K562 (cell line): ENCODE data around the gene ADAM22. TPM values are rescaled to one million over a fixed set of nuclear protein-coding genes. Genes with fewer than 3 reads are reported as not detected.

Source experiments
- ATAC-seq: fragments of 200-7000 bp; cut with Tn5 transposase; 3 replicates; pipeline ENCODE4 v1.9.1; 2020; ENCODE audit warnings: moderate library complexity
- BruUV-seq: library from RNA; stranded (reverse); fragments of 400-500 nt; replicated peaks from 2 replicates; lab custom pipeline; 2021; lab: Mats Ljungman, UMichigan
- CTCF ChIA-PET: fragments of 300-600 bp; formaldehyde crosslinking; extraction: SDS; loops from one replicate; lab custom pipeline; 2021; ENCODE audit warnings: low intra/inter-chr PET ratio; lab: Yijun Ruan, JAX
- POLR2A ChIA-PET: fragments of 300-600, 350-650 bp; sonication (Branson Sonifier 250); formaldehyde crosslinking; extraction: SDS; loops from one replicate; lab custom pipeline; 2021; ENCODE audit warnings: antibody characterized with exemption, inconsistent platforms; lab: Yijun Ruan, JAX
- DNase-seq, 4 experiments: peaks; one replicate each; pipeline versions ENCODE4 v3.0.0 to v3.0.0-alpha.2; 2011 to 2018; ENCODE audit warnings: low spot score in 3 of 4, mixed read lengths in 3 of 4; ENCODE audit errors: extremely low read depth in 1 of 4
- FAIRE-seq: peaks from 2 replicates; lab custom pipeline; 2011; peaks lifted over from hg19 to GRCh38; lab: Jason Lieb, UNC
- H2AFZ ChIP-seq: 2 replicates; pipeline ENCODE4 v1.6.0; 2011; ENCODE audit warnings: low read depth, low read length, control low read depth, inconsistent platforms
- H3K27ac ChIP-seq: fragments of 200-600 bp; 3 replicates; pipeline ENCODE4 v1.8.0; 2011; ENCODE audit warnings: low read depth, mild to moderate bottlenecking, control low read depth, inconsistent platforms, low read length, moderate library complexity, mixed read lengths; ENCODE audit errors: extremely low read depth
- H3K27me3 ChIP-seq, 2 experiments: fragments of 300-600 bp in 1 of 2; 2 replicates in 1 of 2; 3 replicates in 1 of 2; pipeline versions ENCODE4 v1.6.0 to v1.8.0; 2011; ENCODE audit warnings: inconsistent platforms in 2 of 2, low read length in 2 of 2, mild to moderate bottlenecking in 1 of 2, mixed read lengths in 1 of 2, moderate library complexity in 1 of 2; ENCODE audit not compliant: control insufficient read depth in 2 of 2, insufficient read depth in 2 of 2
- H3K36me3 ChIP-seq: fragments of 300-600 bp; 3 replicates; pipeline ENCODE4 v1.8.0; 2011; ENCODE audit warnings: mild to moderate bottlenecking, low read length, inconsistent platforms; ENCODE audit not compliant: control insufficient read depth, insufficient read depth
- H3K4me1 ChIP-seq, 2 experiments: fragments of 200-600 bp in 1 of 2; replicated peaks in 1 of 2; 2 replicates in 1 of 2; 3 replicates in 1 of 2; pipeline versions ENCODE4 v1.5.1 to v1.8.0; 2011; ENCODE audit warnings: inconsistent platforms in 2 of 2, low read length in 2 of 2, mild to moderate bottlenecking in 1 of 2, mixed read lengths in 1 of 2, moderate library complexity in 1 of 2; ENCODE audit not compliant: control insufficient read depth in 2 of 2, insufficient read depth in 2 of 2
- H3K4me2 ChIP-seq: 2 replicates; pipeline ENCODE4 v1.6.1; 2011; ENCODE audit warnings: low read length, control low read depth, inconsistent platforms, mixed read lengths; ENCODE audit not compliant: insufficient read depth
- H3K4me3 ChIP-seq: fragments of 200-600 bp; sonication (generic), shearing (Covaris generic); 2 replicates; pipeline ENCODE4 v1.5.1; 2016; ENCODE audit warnings: control low read depth, inconsistent platforms
- H3K79me2 ChIP-seq: fragments of 200-600 bp; 3 replicates; pipeline ENCODE4 v1.8.0; 2011; ENCODE audit warnings: low read length, inconsistent platforms; ENCODE audit not compliant: control insufficient read depth, insufficient read depth
- H3K9ac ChIP-seq, 2 experiments: 2 replicates each; pipeline versions ENCODE4 v1.6.0 to v1.6.1; 2011; ENCODE audit warnings: low read depth in 2 of 2, low read length in 2 of 2, control low read depth in 1 of 2, inconsistent platforms in 1 of 2, mild to moderate bottlenecking in 1 of 2, mixed read lengths in 1 of 2; ENCODE audit not compliant: insufficient read depth in 1 of 2
- H3K9me1 ChIP-seq: one replicate; pipeline ENCODE4 v1.6.0; 2011; ENCODE audit warnings: inconsistent platforms, mild to moderate bottlenecking, low read length, moderate library complexity; ENCODE audit not compliant: control insufficient read depth, insufficient read depth
- H3K9me3 ChIP-seq: replicated peaks from 2 replicates; pipeline ENCODE4 v1.5.1; 2011; ENCODE audit warnings: low read depth, low read length, inconsistent platforms; ENCODE audit not compliant: control insufficient read depth, insufficient read depth
- H4K20me1 ChIP-seq: replicated peaks from 2 replicates; pipeline ENCODE4 v1.6.1; 2011; ENCODE audit warnings: low read length, inconsistent platforms, mixed read lengths; ENCODE audit not compliant: control insufficient read depth, insufficient read depth
- EGR1 ChIP-seq: fragments of 450-650 bp; conservative IDR thresholded peaks from 2 replicates; pipeline ENCODE4 v1.6.1; 2017; ENCODE audit warnings: mild to moderate bottlenecking
- EP300 ChIP-seq: IDR thresholded peaks from 2 replicates; pipeline ENCODE4 v1.6.1; 2012; ENCODE audit warnings: low read length, improper control_type of control experiment
- KDM1A ChIP-seq, 2 experiments: fragments of 450-650 bp; IDR thresholded peaks; 2 replicates each; pipeline ENCODE4 v1.6.1; 2016; ENCODE audit warnings: mild to moderate bottlenecking in 2 of 2
- KDM4B ChIP-seq, 2 experiments: fragments of 450-650 bp in 1 of 2; sonication (generic) in 1 of 2; IDR thresholded peaks; 2 replicates each; pipeline ENCODE4 v1.6.1; 2016 to 2017; ENCODE audit warnings: borderline replicate concordance in 2 of 2, antibody characterized with exemption in 1 of 2, low read depth in 1 of 2, mild to moderate bottlenecking in 1 of 2
- MBD2 ChIP-seq: sonication (generic); IDR thresholded peaks from 2 replicates; pipeline ENCODE4 v1.6.1; 2016; ENCODE audit warnings: low read depth, borderline replicate concordance
- NR2C1 ChIP-seq, 2 experiments: fragments of 450-650 bp; IDR thresholded peaks; 2 replicates each; pipeline ENCODE4 v1.6.1; 2017; ENCODE audit warnings: mild to moderate bottlenecking in 2 of 2, antibody characterized with exemption in 1 of 2, inconsistent platforms in 1 of 2, missing compliant biosample characterization in 1 of 2, missing genetic modification characterization in 1 of 2
- PHB2 ChIP-seq: fragments of 450-650 bp; IDR thresholded peaks from 2 replicates; pipeline ENCODE4 v1.6.1; 2017; ENCODE audit warnings: low read depth
- RBM34 ChIP-seq: fragments of 200-400 bp; formaldehyde crosslinking; IDR thresholded peaks from 2 replicates; pipeline ENCODE4 v1.6.1; 2018; ENCODE audit warnings: low read length, borderline replicate concordance; ENCODE audit not compliant: insufficient read depth
- ZNF212 ChIP-seq: fragments of 450-650 bp; formaldehyde crosslinking; IDR thresholded peaks from 2 replicates; pipeline ENCODE4 v1.4.0; 2020; ENCODE audit warnings: mild to moderate bottlenecking
- WGBS: fragments of 100-300 bp; shearing (Covaris generic); methylation state at CpG from one replicate; pipeline ENCODE4 v1.1.6; 2016; ENCODE audit warnings: low coverage, mixed read lengths; ENCODE audit not compliant: insufficient coverage; ENCODE audit errors: missing lambda C conversion rate; 5-methylcytosine and 5-hydroxymethylcytosine counted together
- in situ Hi-C: fragments of 300-500 bp; cut with MboI; formaldehyde crosslinking; loops from 4 replicates; pipeline ENCODE4 v1.15.0; 2018; ENCODE audit warnings: inconsistent platforms, mixed read lengths
- intact Hi-C: fragments of 100-400 bp; cut with micrococcal nuclease; formaldehyde crosslinking; loops from 2 replicates; pipeline ENCODE4 v1.14.2; 2022
- polyA plus RNA-seq, 8 experiments: library from polyadenylated mRNA; depleted of rRNA in 4 of 8; stranded (reverse) in 5 of 8; unstranded in 3 of 8; fragments of >200 nt; fragmentation: Nextera tagmentation in 2 of 8; fragmentation: Illumina TruSeq in 1 of 8; extraction: Ambion mirVana in 2 of 8; extraction: Trizol in 1 of 8; gene quantifications; 2 replicates each; pipeline versions ENCODE4 v1.2.1 to v1.2.3, GENCODE V29; 2011 to 2014; ENCODE audit warnings: inconsistent platforms in 1 of 8, missing spikeins in 1 of 8
- total RNA-seq, 7 experiments: library from RNA; depleted of rRNA in 6 of 7; stranded (reverse); fragments of >200 nt in 6 of 7; fragmentation: Illumina TruSeq in 2 of 7; extraction: Trizol in 2 of 7; gene quantifications; 2 replicates each; pipeline versions ENCODE4 v1.2.1 to v1.2.3, GENCODE V29; 2011 to 2021; ENCODE audit warnings: low replicate concordance in 1 of 7
- TF ChIP-seq, protein P1 (sequence below): sonication (generic); formaldehyde crosslinking; IDR thresholded peaks from 2 replicates; pipeline ENCODE4 v1.8.1; 2023; ENCODE audit warnings: mild to moderate bottlenecking, missing genetic modification reagents, moderate library complexity
- TF ChIP-seq, protein P2 (sequence below): fragments of 450-650 bp; formaldehyde crosslinking; IDR thresholded peaks from 2 replicates; pipeline ENCODE4 v1.4.0; 2022; ENCODE audit warnings: missing genetic modification characterization

The ADAM22 gene
- total and polyA plus RNA-seq, 9 of the 15 experiments (the other 6 are each of a cell fraction or from before 2014, with no cell fraction given): 0.01 to 0.58 (median 0.18) TPM

DNA sequence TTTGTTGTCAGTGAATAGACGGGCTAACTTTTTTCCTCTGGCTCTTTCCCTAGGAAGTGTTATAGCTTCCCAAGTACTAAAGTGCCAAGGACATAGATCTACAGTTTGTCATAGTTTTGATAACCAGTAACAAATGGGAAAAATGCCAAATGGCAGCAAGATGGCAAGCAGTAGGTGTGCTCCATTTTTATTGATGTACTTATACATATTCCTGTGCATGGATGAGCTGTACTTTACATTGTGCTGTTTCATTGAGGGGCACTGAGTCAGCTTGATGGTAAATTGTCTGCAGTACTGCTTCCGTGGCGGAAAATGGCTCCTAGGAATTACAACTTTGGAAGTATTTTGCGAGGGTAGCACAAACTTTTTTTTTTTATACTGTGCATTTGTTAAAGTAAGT, 7.1 kb downstream of the ADAM22 start:
- Histone ChIP-seq H3K4me2 (no peak overlapping the region), H3K36me3 (no peaks in the 10 kb centered on the region), H2AFZ (no peak overlapping the region), H3K4me1 (no peaks in the 10 kb centered on the region), H4K20me1 (no peaks in the 10 kb centered on the region), H3K4me3 (no peak overlapping the region), H3K27me3 (no peaks in the 10 kb centered on the region; a peak in 1 of 5 replicates), H3K9ac (no peak overlapping the region), H3K9me3 (no peaks in the 10 kb centered on the region), H3K79me2 (no peaks in the 10 kb centered on the region), H3K9me1 (no peaks in the 10 kb centered on the region), H3K27ac (no peak overlapping the region)
- no TSS peak for BruUV-seq
- no peak for ATAC-seq
- no peak for DNase-seq
- ChIA-PET POLR2A (interaction anchor here (0.6 to 0.7 kb wide), 2 partner anchors 13 to 152 kb away, joined by 3 to 5 read pairs; no protein-coding TSS in a partner anchor), CTCF (no interaction called here)
- 0% methylated on average over 4 of the region's 4 CpGs for WGBS
- FAIRE-seq: no peak
- intact Hi-C loops: loop anchor here (10.0 kb wide), 1 partner anchor 166 kb away; no protein-coding TSS in a partner anchor
- TF ChIP-seq RBM34: no peak
- no peak for TF ChIP-seq NR2C1 (IDR thresholded peaks at IDR 0.05)
- TF ChIP-seq NR2C1 (tag; IDR thresholded peaks at IDR 0.05): no peak
- TF ChIP-seq EGR1: no peak
- in situ Hi-C loops: no loop called here

DNA sequence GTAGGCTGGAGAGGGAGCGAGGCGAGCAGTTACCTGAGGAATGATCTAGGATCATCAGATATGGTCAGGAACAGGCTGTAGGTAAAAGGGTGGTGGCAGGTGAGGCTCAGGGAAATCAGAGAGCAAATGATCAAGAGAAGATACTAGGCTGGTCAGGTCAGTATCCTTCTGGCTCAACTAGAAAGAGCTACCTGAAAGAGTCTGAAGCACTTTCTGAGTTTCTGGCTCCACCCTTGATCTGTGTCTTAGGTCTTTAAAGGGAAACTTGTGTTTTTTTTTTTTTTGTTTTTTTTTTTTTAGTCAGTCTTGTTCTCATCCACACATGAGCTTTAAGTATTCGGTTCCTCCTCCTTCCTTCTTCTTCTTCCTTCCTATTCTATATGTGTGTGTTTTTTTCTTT, 10.5 kb downstream of the ADAM22 start:
- POLR2A ChIA-PET: no interaction called here
- no peak for ATAC-seq
- Histone ChIP-seq H3K79me2 (no peaks in the 10 kb centered on the region), H3K4me2 (no peak overlapping the region), H3K4me1 (no peaks in the 10 kb centered on the region), H3K9ac (no peak overlapping the region), H3K36me3 (no peaks in the 10 kb centered on the region), H3K27me3 (no peaks in the 10 kb centered on the region; a peak in 1 of 5 replicates), H2AFZ (no peak overlapping the region), H3K4me3 (no peak overlapping the region), H3K9me1 (no peaks in the 10 kb centered on the region), H3K27ac (no peak overlapping the region), H4K20me1 (no peaks in the 10 kb centered on the region), H3K9me3 (no peaks in the 10 kb centered on the region)
- CTCF ChIA-PET: no interaction called here
- WGBS: 0% methylated on average over 2 of the region's 3 CpGs
- BruUV-seq: no TSS peak
- TF ChIP-seq, protein P1, sequence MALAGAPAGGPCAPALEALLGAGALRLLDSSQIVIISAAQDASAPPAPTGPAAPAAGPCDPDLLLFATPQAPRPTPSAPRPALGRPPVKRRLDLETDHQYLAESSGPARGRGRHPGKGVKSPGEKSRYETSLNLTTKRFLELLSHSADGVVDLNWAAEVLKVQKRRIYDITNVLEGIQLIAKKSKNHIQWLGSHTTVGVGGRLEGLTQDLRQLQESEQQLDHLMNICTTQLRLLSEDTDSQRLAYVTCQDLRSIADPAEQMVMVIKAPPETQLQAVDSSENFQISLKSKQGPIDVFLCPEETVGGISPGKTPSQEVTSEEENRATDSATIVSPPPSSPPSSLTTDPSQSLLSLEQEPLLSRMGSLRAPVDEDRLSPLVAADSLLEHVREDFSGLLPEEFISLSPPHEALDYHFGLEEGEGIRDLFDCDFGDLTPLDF (CRISPR knock-in tag): no peak
- no peak for TF ChIP-seq PHB2
- no peak for TF ChIP-seq MBD2
- TF ChIP-seq EP300: no peak
- TF ChIP-seq KDM1A (IDR thresholded peaks at IDR 0.05): no peak
- TF ChIP-seq, protein P2, sequence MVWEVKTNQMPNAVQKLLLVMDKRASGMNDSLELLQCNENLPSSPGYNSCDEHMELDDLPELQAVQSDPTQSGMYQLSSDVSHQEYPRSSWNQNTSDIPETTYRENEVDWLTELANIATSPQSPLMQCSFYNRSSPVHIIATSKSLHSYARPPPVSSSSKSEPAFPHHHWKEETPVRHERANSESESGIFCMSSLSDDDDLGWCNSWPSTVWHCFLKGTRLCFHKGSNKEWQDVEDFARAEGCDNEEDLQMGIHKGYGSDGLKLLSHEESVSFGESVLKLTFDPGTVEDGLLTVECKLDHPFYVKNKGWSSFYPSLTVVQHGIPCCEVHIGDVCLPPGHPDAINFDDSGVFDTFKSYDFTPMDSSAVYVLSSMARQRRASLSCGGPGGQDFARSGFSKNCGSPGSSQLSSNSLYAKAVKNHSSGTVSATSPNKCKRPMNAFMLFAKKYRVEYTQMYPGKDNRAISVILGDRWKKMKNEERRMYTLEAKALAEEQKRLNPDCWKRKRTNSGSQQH (CRISPR knock-in tag): no peak
- TF ChIP-seq KDM4B (IDR thresholded peaks at IDR 0.05; ENCODE audit: borderline replicate concordance in 2 of 2, low read depth in 1 of 2): no peak
- TF ChIP-seq ZNF212 (CRISPR knock-in tag): no peak
- in situ Hi-C loops: no loop called here
- intact Hi-C loops: loop anchor here (10.0 kb wide), 1 partner anchor 170 kb away; no protein-coding TSS in a partner anchor
- no peak for DNase-seq
- FAIRE-seq: no peak
